Astrocyte of the cerebellum (primary cell): ENCODE measurements around the gene FBN2.

Experiments used
- DNase-seq: peaks from one replicate; pipeline ENCODE4 v3.0.0-alpha.2; 2011; ENCODE audit warnings: low read depth
- H3K4me3 ChIP-seq: 2 replicates; pipeline ENCODE4 v1.5.1; 2011; ENCODE audit warnings: mild to moderate bottlenecking, low read depth, low read length, moderate library complexity
- in situ Hi-C: cut with HindIII; loops from 2 replicates; pipeline ENCODE4 v1.10.0; 2017; ENCODE audit warnings: low sequenced_read_pairs
- TF ChIP-seq, protein P1 (sequence below): IDR thresholded peaks from 2 replicates; pipeline ENCODE4 v1.5.1; 2012; ENCODE audit warnings: low read length, low read depth, moderate library complexity, mild to moderate bottlenecking; ENCODE audit errors: missing control alignments

Gene FBN2

DNA sequence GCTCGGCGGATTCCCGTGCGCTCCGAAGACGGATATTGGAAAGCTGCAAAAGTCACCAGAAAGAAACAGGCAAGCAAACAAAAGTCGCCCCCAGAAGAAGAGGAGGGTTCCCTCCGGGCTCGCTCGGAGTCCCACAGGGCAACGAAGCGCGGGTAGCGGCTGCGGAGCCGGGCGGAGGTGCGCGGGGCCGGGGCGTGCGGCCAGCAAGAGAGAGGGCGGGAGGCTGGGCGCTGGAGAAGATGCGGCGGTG is at the start of gene FBN2:
Gene FBN2 (minus strand): TSS at position 246 of the 250 bp plus-strand sequence. CDS start 642 bp downstream, outside the sequence.
- peak within 1 kb of the TSS; percentile 82 for H3K4me3 ChIP-seq
- TF ChIP-seq, protein P1, sequence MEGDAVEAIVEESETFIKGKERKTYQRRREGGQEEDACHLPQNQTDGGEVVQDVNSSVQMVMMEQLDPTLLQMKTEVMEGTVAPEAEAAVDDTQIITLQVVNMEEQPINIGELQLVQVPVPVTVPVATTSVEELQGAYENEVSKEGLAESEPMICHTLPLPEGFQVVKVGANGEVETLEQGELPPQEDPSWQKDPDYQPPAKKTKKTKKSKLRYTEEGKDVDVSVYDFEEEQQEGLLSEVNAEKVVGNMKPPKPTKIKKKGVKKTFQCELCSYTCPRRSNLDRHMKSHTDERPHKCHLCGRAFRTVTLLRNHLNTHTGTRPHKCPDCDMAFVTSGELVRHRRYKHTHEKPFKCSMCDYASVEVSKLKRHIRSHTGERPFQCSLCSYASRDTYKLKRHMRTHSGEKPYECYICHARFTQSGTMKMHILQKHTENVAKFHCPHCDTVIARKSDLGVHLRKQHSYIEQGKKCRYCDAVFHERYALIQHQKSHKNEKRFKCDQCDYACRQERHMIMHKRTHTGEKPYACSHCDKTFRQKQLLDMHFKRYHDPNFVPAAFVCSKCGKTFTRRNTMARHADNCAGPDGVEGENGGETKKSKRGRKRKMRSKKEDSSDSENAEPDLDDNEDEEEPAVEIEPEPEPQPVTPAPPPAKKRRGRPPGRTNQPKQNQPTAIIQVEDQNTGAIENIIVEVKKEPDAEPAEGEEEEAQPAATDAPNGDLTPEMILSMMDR, result no peak
- in situ Hi-C loops, result no loop called here
- DNase-seq, result no peak

DNA sequence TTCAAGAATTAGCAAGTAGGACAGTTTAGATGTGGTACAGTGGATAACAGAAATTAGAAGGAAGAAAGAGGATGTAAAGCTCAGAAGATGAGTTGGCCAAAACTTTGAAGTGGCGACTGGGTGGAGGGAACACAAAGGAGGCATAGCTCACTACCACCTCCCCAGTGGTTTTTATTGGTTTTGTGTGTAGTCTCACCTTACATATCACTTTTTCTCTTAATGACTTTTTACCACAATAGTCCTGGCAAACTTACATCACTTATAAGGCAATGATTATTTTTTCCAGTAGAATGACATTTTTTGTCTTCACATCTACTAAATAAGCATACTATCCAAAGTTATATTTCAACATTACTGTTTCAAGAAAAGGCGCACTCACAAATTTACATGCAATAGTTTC is 49.2 kb upstream of the FBN2 start:
- H3K4me3 ChIP-seq, result no peak overlapping the region
- TF ChIP-seq, protein P1, result no peak
- no peak for DNase-seq
- in situ Hi-C loops, result no loop called here

DNA sequence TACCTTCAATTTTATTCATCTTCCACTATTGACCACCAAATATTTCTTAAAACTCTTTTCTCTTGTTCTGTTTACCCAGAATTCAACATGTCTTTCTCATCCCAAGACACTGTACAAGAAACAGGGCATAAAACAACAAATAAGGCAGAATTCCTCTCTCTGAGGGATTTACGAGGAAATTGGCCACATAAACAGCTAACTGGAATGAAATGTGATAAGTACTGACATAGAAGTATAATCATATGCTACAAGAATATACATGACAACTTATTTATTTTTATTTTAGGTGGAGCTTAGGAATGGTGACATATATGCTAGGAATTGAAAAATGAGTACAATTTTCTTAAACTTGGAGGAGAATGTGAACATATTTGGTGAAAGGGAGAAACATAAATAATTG is 48.8 kb upstream of the FBN2 start:
- TF ChIP-seq, protein P1, result no peak
- in situ Hi-C loops, result no loop called here
- DNase-seq, result no peak
- H3K4me3 ChIP-seq, result no peak overlapping the region

DNA sequence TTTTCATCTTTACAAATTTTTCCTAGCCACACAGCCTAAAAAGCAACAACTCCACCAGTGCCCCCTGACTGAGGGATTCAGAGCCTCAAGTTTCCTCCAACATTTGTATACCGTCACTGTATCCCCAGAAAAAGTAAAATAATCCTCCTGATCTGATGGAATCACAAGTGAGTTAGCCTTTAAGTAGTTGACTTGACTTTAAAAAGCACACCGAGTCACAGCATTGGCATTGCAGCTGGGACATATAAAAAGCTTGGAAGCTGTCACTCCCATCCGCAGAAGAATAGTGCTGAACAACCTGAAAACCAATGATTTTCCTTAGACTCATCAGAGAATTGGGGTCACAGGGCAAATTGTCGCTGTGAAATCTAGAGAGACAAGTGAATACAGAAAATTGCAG is 41.6 kb upstream of the FBN2 start:
- no peak overlapping the region for H3K4me3 ChIP-seq
- TF ChIP-seq, protein P1, result no peak
- in situ Hi-C loops, result no loop called here
- no peak for DNase-seq

DNA sequence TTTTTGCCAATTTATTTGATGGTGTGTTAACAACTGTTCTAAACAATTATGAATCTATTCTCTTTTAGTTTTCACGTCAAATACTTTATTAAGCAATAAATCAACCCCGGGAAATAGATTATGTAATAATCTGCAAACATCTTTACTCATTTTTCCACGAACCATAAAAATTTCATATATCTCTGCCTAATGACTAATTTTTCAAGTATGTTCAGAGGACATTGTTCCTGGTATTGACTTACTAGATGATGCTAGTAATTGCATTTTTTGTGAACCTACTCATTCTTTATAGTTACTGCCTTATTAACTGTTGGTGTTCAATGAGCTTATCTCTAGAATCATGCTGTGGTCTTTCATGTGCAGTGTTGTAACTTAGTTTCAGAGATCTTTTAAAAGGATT is 41.0 kb upstream of the FBN2 start:
- H3K4me3 ChIP-seq, result no peak overlapping the region
- TF ChIP-seq, protein P1, result no peak
- DNase-seq, result peak; percentile 31
- in situ Hi-C loops, result no loop called here

DNA sequence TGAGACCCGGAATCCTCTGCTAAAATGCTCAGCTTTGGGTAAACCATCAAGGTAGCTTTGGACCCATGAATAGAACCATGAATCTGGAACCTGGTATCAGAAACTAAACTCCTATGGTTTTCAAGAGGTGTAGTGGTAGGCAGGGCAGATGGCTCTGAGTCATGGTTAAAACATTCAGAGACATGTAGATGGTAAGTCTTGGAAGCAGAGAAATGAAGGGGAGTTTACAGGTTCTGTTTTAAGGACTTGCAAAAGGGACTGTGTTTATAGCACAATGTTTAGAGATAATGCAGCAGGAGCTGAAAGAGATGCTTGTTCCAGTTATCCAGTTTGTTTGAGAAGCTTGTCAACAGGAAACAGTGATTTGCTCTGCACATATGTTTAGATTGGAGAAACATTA is 36.0 kb upstream of the FBN2 start:
- no peak overlapping the region for H3K4me3 ChIP-seq
- in situ Hi-C loops, result no loop called here
- TF ChIP-seq, protein P1, result no peak
- DNase-seq, result no peak

DNA sequence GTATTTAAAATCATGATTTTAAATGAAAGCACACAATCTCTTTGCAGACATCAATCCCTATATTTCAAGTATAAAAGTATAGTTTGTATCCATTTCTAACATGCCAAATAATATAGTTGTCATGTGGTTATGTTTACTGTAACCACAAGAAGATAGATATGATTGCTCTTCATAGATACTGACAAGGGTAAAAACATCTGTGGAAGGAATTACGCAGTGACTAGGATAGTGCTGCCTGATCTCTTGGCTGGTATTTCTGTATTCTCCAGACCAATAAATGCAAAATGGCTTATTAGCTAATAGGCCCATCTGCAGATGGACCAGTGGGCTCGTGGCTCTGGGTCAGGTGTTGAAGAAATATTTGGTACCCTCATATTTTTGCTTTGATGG is 34.9 kb upstream of the FBN2 start:
- H3K4me3 ChIP-seq, result no peak overlapping the region
- in situ Hi-C loops, result no loop called here
- no peak for DNase-seq
- TF ChIP-seq, protein P1, result no peak
